ENCODE results near the gene DDR1.
"Not testable (repeated sequence)": the region's sequence is repeated elsewhere in the genome, so short reads cannot be mapped to it uniquely, and the experiment has no call there.

DDR1 gene

DNA sequence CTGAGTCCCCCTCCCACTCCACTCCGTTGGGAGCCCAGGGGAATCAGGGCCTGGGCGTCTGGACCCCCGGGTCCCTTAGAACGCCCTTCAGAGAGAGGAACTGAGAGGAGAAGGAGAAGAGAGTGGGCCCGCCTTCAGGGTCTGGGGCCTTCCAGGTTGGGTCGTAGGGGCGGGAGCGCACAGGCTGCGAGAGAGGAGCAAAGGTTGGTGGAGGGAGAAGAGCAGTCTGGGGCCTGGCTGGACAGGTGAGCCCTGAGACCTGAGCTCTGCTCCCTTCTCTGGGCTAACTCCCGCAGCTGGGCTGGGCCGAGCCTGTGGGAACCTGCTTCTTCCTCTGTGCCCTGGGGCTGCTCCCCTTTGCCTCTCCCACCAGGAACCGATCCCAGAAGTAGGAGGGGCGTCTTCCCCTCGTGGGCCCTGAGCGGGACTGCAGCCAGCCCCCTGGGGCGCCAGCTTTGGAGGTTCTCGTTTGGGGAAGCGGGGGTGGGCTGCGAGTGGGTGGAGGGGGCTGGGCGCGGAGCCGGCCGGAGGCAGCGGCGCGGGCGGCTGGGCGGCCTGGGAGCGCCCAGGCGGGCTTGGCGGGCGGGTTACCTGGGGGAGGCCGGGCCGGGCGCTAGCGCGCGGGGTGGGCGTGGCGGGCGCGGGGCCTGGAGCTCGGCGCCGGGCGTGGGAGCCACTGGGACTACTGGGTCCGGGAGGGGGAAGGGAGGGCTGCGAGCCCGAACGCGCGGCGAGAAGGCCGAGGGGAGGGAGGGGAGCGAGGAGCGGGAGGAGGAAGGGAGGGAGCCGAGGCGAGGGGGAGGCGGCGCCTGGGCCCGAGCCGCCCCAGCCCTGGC lies at the start of gene DDR1:
TSS of gene DDR1 (plus strand) at position 835 of the 836 bp plus-strand sequence. CDS start 4,211 bp downstream, outside the sequence.
- peak; percentile 73 for DNase-seq

GRCh38 chr6:30834646-30835045 lies 49.7 kb upstream of the DDR1 start:
- peak; percentile 35 for DNase-seq

- DNase-seq, result no peak
Measured at GRCh38 chr6:30835576-30835975, 48.7 kb upstream of the DDR1 start.

GRCh38 chr6:30836431-30836866 lies 47.9 kb upstream of the DDR1 start:
- no peak for DNase-seq

DNA sequence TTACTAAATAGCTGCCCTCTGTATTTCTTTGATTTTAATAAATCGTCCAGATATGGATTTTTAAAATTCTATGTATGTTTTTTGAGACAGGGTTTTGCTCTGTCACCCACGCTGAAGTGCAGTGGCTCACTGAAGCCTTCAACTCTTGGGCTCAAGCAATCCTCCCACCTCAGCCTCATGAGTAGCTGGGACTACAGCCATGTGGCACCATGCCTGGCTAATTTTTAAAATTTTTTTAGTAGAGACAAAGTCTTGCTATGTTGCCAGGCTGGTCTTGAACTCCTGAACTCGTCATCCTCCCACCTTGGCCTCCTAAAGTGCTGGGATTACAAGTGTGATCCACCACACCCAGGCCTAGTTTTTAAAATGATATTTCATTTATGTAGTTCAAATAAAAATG lies 47.4 kb upstream of the DDR1 start:
- DNase-seq, result no peak

DNA sequence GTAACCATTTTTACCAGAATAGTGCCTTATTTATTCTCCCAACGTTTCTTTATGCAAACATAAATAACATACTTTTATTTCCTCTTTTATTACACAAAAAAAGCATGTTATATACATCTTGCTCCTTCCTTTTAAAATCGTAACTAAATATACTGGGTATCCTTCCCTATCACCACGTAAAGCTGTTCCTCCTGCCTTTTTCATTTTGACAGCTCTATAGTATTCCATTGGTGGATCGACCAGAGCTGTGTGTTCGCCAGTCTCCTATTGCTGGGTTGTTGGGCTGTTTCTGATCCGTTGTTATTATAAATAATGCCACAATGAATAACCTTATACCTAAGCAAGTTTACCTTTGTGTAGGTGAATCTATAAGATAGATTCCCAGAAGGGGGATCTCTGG lies 46.9 kb upstream of the DDR1 start:
- DNase-seq, result no peak

DNA sequence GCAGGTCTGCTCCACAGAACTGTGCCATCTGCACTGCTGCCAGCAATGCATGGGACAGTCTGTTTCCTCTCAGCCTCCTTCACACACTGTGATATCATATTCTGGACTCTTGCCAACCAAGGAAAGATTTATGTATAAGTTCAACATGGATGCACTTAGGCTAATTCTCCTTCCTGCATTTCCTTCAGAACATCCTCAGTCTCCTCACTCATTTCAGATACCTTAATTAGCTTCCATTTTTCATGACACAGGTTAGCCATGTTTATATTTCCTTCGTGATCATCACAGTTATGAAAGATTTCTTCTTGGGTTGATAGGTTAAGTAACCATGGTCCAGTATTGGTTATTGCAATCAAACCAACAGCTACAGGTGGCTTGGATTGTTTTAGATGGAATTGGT lies 46.4 kb upstream of the DDR1 start:
- no peak for DNase-seq

DNA sequence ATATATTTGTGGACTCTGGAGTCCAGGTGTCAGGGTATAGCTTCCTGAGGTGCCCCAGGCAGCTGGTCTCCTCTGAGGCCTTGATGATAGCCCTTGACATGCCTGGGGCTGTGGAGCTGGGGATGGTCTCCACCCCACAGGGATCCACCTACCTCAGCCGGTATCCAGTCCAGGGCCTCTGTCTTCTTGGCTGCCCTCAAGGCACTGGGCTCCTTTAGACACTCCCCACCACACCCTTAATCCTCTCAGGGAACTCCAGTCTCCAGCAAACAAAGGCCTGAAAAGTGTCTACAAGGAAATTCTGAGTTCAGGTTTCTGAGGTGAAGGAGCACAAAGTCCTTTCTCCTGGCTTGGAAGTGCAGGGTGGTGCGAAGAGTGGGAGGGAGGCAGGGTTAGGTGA lies 44.6 kb upstream of the DDR1 start:
- no peak for DNase-seq

GRCh38 chr6:30840084-30840934 lies 44.0 kb upstream of the DDR1 start:
- DNase-seq, result no peak

DNA sequence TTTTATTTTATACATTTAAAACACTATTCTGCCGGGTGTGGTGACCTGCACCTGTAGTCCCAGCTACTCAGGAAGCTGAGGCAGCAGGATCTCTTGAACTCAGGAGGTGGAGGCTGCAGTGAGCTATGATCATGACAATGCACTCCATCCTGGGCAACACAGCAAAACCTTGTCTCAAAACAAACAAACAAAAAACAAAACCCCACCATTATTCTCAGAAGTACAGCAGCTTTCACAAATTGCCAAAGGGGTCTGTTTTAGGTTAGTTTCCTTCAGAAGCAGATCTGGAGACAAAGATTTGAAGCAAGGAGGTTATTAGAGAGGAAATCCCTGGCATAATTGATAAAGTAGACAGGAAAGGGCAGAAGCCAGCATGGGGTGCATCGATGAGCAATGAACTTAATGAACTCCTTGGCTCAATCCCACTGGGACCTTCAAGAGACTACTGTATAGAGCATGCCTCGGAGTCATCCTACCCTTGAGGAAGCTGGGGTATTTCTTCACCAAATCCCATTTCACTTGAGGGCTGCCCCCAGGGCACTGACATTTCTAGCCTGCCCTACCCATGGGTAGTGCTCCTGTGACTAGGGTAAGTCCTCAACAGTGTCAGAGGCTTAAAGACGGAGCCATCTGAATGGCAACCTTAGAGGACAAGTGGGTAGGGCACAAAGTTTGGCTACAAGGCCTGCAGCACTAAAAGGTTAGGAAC lies 43.2 kb upstream of the DDR1 start:
- DNase-seq, result no peak

DNA sequence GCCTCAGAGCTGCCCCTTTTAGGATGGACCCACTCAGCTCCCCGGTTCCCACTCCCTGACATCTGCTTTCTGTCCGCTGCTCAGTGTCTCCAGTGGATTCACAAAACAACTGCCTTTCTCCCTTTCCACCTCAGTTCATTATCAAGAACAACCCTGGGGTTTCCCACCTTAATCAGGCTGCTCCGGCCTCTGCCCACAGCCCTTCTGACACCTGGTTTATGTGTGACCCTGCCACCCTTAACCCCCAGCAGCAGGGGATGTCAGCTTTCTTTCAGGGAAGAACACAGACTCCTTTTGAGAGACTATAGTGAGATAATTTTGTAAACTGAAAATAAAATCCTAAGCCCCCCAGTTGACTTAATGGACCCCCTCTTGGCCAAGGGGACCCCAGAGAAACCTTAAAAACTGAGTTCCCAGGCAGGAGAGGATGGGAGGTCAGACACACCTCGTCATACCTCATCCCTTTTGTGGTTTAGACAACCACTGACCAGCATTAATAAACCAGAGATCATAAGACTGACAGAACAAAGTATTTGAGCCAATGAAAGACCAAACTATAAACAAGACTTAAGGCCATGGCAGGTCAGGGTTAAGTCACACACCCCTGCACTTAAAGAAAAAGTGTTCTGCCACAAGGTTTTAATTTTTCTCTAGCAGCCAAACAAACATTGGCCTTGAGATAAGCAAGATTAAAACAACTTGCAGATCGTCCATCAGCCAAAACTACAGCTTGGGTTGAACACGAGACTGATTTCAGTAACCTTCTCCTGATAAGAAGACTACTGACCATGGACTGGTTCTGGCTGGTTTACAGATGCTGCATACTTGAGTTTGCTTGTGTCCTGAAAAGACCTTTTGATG lies 42.4 kb upstream of the DDR1 start:
- DNase-seq, result no peak

DNA sequence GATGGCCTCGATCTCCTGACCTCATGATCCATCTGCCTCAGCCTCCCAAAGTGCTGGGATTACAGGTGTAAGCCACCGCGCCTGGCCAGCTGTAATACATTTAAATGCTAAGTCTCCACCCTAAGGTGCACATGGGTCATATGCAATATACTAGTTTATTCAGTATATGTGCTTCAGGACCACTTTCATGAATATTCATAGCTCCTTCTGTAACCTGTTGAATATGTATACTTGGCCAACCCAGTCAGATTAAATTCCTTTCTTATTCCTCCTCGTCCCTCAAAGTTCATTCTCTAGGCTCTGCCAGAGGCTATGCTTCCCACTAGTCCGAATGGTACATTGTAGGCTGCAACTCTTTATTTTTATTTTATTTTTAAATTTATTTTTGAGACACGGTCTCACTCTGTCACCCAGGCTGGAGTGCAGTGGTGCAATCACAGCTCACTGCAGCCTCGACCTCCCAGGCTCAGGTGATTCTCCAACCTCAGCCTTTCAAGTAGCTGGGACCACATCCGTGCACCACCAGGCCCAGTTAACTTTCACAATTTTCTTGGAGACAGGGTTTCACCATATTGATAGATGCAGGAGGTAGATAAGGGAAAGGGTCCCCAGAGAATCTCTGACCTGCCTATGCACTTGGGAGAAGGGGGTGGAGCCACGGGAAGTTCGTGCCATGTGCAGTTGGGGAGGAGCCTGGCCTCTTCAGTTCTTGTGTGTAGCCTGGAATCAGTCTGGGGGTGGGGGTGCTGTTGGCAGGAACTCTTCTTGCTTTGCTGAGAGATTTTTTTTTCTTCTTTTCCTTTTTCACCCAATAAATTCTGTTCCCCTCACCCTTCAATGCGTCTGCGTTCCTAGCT lies 41.3 kb upstream of the DDR1 start:
- peak; percentile 16 for DNase-seq

DNA sequence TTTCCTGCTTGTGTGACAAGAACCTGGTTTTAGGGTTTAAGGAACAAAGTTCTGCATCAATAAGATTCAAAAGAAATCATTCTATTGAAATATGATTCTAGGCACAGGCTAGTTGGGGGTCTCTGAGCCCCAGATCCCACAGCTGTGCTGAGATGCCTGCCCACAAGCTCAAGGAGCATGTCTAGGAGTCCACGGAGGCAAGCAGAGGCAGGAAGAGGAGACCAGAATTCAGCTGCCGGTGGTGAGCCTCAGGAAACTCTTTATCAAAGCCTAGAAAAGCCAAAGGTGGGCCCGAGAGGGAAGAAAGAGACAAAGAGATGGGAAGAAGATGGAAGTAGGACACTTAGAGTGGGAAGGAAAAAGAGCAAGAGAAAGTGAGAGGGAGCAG lies 40.7 kb upstream of the DDR1 start:
- no peak for DNase-seq

DNA sequence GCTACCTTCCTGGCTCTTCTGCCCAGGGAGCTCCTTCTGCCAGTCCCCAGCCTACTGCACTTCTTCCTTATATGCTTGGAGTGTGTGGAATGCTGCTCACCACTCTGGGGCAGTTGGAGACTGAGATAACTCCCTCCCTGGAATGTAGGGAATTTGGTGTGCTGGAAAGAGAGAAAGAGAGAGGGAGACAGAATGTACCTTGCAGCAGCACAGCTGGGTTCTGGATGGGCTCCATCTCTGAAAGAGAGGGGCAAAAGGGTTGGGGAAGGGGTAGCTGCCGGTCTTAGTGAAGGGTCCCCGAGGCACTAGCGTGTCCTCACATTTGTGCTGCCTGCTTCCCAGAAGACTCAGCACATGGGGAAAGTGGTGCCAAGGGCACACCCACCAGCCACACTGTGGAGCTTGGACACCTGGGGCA lies 40.2 kb upstream of the DDR1 start:
- no peak for DNase-seq

DNA sequence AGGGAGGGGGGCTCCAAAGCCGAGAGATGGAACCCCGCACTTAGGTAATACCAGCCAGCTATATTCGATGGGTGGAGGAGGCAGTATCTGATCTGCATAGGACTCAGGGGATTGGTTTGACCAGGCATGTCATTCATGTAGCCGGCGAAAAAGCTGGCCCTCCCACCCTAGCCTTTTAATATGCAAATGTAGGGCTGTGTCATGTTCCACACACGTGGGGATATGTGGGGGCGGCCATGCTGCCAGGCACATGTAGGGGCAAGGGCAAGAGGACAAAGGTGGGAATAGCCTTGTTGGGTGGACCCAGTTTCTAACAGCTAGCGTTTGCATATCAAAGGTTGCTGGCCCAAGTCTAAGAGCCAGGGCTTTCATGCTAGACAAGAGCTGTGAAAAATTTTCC lies 39.1 kb upstream of the DDR1 start:
- no peak for DNase-seq

DNA sequence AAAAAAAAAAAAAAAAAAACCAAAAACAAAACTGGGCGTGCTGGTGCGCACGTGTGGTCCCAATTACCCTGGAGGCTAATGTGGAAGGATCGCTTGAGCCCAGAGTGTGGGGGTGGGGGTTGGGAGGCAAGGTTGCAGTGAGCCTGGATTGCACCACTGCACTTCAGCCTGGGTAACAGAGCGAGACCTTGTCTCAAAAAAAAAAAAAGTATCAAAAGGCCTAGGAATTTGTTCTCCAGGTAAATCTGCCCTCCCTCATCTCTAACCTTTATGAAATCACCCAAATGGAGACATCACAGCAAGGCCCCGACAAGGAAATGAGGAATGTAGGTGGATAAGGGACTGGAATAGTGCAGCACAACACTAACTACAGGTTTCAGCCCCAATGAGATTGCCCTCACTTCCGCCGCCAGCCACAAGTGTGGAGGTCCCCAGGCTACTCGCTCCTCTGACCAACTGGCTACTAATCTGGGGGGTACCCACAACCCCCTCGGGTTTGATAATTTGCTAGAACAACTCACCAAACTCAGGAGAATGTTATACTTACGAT lies 36.8 kb upstream of the DDR1 start:
- no peak for DNase-seq

GRCh38 chr6:30847971-30848436 lies 36.3 kb upstream of the DDR1 start:
- DNase-seq, result no peak

DNA sequence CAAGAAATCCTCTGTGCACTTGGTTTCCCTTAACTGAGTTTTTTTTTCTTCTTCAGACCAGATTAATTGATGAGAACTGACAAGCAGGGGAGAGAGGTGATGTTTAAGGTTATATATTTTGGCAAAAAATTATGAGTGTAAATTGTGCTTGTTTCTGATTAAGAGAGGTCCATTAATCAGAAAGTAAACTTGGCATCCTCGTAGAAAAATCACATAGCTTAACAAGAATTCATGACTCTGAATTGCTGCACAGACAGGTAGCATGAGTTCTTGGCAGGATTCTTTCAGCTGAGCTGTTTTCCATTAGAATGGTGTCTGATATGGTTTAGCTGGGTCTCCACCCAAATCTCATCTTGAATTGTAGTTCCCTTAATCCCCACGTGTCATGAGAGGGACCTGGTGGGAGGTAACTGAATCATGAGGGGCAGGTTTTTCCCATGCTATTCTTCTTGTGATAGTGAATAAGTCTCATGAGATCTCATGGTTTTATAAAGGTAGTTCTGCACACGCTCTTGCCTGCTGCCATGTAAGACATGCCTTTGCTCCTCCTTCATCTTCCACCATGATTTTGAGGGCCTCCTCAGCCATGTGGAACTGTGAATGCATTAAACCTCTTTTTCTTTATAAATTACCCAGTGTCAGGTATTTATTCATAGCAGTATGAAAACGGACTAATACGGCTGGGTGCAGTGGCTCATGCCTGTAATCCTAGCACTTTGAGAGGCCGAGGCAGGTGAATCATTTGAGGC lies 34.2 kb upstream of the DDR1 start:
- DNase-seq, result no peak

- DNase-seq, result not testable (repeated sequence)
Measured at GRCh38 chr6:30852459-30852858, 31.9 kb upstream of the DDR1 start.

Data from CD4-positive, alpha-beta T cell treated with Interleukin-17A for 4 hours (primary cell).